Measurements from ENCODE around the gene RBM42. TPM values are rescaled to one million over a fixed set of nuclear protein-coding genes. Genes with fewer than 3 reads are reported as not detected.
A peak's percentile ranks its signal among the peaks of the same experiment; 100 is the strongest.
"Not testable (repeated sequence)": the region's sequence is repeated elsewhere in the genome, so short reads cannot be mapped to it uniquely, and the experiment has no call there.

The RBM42 gene
- 101 and 103 TPM in 2 replicates for total RNA-seq (2014; rRNA removed)
- 112 TPM for polyA plus RNA-seq (2012)

DNA sequence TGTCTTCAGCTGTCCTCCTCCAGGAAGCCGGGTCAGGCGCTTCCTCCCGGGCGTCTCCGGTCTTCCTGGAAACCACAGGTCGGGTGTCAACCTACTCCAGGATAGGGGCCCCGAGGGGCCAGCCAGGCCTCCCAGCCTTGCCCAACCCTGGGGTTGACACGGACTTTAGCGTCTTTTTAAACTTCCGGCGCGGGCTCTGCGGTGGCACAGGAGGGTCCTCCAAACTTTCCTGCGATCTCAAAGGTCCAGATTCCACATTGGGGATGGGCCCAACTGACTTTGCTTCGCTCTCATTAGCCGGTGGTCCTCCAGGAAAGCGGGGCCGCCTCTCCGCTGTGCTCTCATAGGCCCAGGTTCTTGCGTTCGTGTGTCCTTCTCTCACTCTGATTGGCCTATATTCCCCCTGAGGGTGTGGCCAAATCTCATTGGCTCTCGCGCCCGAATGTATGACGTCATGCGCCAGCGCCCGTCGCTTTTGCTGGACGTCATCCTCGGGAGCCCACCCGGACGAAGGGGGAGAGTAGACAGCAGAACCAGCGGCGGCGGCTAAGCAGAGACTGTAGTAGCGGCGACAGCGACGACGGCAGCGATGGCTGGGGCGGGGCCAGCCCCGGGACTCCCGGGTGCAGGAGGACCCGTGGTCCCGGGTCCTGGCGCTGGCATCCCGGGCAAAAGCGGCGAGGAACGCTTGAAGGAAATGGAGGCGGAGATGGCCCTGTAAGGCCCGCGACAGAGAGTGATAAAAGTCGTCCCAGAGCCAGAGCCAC lies at the start of gene RBM42:
TSS of gene RBM42 (plus strand) at position 472 of the 767 bp plus-strand sequence. CDS start at position 590, 118 bp downstream.
- peak; percentile 100 for DNase-seq (ENCODE audit: low read depth)

DNA sequence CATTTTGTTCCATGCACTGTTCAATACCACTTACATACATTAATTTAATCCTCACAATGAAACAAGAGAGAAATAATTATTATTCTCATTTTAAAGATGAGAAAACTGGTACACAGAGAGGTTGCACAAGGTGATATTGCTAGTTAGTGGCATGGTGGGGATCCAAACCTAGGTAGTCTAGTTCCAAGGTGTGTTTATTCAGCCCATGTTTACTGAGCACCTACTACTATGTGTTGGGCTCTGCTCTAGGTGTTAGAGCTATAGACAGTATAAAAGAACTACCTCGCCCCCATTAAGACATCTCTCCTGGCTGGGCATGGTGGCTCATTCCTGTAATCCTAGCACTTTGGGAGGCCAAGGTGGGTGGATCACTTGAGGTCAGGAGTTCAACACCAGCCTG lies 46.1 kb upstream of the RBM42 start:
- no peak for DNase-seq (ENCODE audit: low read depth)

DNA sequence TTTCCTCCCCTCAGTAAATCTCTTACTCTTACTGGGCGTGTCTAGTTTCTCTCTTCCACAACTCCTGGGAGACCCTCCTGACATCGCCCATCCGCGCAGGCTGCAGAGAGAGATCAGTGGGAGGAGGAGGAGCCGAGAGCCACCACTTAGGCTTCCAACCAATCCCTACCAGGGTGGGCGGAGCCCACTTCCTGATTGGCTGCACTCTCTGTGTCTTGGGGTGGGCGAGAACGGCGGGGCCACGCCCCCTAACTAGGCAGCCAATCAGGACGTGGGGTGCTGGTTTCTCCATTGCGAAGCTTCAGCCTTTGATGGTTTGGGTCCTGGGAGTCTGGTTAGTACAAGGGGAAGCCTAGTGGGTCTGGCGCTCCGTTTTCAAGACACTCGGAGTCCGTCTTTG lies 43.0 kb upstream of the RBM42 start, which contains the start of gene PMIS2:
TSS of gene PMIS2 (plus strand) at position 326 of the 400 bp plus-strand sequence. CDS start 87 bp downstream, outside the sequence.
- peak; percentile 11 for DNase-seq (ENCODE audit: low read depth)

GRCh38 chr19:35587321-35587720 lies 41.5 kb upstream of the RBM42 start:
- DNase-seq (ENCODE audit: low read depth): peak; percentile 4

DNA sequence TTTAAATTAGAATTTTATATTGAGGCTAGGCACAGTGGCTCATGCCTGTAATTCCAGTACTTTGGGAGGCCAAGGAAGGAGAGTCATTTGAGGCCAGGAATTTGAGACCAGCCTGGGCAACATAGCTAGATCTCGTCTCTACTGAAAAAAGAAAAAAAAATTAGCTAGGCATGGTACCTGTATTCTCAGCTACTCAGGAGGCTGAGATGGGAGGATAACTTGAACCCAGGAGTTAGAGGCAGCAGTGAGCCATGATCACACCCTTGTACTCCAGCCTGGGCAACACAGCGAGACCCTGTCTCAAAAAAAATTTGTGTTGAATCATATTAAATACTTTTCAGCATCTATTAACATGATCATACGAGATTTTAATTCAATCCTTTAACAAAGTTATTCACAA lies 38.0 kb upstream of the RBM42 start:
- no peak for DNase-seq (ENCODE audit: low read depth)

DNA sequence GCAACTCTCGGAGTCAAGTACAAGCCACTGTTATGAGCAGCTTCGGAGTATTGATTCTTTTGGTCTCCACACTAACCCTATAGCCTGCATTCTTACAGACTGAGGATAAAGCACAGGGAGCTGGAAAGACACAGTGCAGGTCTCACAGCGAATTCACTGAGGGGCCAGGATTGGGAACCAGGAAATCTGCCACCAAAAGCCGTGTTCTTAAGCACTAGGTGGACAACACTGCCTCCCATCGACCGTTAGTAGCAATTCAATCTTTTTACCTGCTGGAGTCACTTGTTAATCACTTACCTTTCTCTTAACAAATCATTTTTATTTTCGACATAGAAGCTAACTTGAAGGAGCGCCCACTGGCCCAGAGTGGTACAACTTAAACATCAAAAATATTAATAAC lies 36.6 kb upstream of the RBM42 start:
- peak; percentile 10 for DNase-seq (ENCODE audit: low read depth)

- not testable (repeated sequence) for DNase-seq (ENCODE audit: low read depth)
Observed at GRCh38 chr19:35595026-35595425, 33.8 kb upstream of the RBM42 start.

GRCh38 chr19:35595928-35596327 lies 32.9 kb upstream of the RBM42 start:
- no peak for DNase-seq (ENCODE audit: low read depth)

GRCh38 chr19:35596366-35596999 lies 32.4 kb upstream of the RBM42 start:
- peak; percentile 26 for DNase-seq (ENCODE audit: low read depth)

GRCh38 chr19:35601971-35602370 lies 26.9 kb upstream of the RBM42 start:
- no peak for DNase-seq (ENCODE audit: low read depth)

- not testable (repeated sequence) for DNase-seq (ENCODE audit: low read depth)
Observed at GRCh38 chr19:35604436-35604835, 24.4 kb upstream of the RBM42 start.

DNA sequence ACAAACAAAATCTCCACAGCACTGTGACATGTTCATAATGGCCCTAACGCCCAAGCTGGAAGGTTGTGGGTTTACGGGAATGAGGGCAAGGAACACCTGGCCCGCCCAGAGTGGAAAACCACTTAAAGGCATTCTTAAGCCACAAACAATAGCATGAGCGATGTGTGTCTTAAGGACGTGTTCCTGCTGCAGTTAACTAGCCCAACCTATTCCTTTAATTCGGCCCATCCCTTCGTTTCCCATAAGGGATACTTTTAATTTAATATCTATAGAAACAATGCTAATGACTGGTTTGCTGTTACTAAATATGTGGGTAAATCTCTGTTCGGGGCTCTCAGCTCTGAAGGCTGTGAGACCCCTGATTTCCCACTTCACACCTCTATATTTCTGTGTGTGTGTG lies 21.7 kb upstream of the RBM42 start:
- not testable (repeated sequence) for DNase-seq (ENCODE audit: low read depth)

DNA sequence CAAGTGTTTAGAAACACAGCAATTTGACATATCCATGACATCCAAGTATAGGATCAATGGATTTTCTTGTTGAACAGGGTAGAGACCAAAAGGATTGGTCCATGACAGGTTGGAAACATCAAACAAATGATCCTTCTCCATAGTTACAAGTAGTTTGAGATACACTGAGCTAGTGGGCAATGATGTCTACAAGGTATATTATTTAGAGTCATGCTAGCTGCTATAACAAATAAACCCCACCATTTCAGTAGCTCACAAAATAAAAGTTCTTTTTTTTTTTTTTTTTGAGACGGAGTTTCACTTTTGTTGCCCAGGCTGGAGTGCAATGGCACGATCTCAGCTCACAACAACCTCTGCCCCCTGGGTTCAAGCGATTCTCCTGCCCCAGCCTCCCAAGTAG lies 21.2 kb upstream of the RBM42 start:
- DNase-seq (ENCODE audit: low read depth): no peak

GRCh38 chr19:35608251-35608650 lies 20.6 kb upstream of the RBM42 start:
- DNase-seq (ENCODE audit: low read depth): no peak

DNA sequence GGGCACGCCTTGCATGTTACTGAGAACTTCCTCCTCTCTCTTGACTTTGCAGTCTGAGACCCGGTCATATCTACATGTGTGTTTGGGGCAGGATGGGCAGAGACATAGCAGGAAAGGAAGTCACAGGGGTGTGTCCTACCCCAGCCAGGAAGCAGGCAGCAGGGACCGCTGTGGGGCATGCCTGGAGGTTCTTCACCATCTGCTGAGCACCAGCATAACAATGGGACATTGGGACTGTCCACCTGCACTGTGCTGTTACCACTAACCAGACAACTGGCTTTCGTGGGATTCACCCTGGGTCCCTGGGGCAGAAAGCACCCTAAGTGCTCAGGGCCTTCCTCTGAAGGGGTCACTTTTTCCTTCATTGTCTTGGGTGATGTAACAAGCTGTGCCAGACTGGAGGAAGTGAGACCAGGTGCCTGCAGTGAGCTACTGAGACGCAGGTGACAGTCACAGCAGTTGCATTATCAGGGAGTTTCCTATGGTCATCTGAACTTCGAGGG lies 18.9 kb upstream of the RBM42 start:
- DNase-seq (ENCODE audit: low read depth): no peak

GRCh38 chr19:35612224-35612558 lies 16.6 kb upstream of the RBM42 start:
- no peak for DNase-seq (ENCODE audit: low read depth)

DNA sequence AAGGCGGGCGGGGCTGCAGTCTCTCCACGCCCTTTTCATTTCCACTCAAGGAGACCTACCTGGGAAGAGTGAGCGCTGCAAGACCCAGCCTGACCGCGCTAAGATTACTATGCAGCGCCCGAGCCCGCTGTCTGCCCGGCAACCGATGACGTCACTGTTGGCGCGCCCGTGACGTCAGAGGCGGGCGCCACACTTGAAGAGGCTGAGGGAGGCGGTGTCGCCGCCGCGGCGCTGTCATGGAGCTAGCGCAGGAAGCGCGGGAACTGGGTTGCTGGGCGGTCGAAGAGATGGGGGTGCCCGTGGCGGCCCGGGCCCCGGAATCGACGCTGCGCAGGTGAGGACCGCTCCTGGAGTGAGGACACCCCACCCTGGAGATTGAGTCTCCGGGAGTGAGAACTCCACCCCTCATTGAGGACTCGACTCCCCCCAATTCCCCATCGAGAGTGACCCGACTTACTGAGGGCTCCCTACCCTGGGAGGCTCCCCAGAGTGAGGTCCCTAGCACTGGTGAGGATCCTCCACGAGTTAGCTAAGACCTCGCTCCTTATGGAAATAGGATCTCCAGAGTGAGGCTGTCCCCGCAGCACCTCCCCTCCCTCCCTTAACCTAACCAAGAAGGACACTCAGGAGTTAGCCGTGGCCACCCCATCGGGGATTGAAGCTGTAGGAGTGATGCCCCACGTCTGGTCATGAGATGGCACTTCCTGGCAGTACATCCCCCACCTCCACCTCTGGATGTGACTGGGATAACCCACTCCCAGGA lies 16.1 kb upstream of the RBM42 start, which contains the start of gene HAUS5:
TSS of gene HAUS5 (plus strand) at position 177 of the 763 bp plus-strand sequence. CDS start at position 237, 60 bp downstream.
- peak; percentile 86 for DNase-seq (ENCODE audit: low read depth)

DNA sequence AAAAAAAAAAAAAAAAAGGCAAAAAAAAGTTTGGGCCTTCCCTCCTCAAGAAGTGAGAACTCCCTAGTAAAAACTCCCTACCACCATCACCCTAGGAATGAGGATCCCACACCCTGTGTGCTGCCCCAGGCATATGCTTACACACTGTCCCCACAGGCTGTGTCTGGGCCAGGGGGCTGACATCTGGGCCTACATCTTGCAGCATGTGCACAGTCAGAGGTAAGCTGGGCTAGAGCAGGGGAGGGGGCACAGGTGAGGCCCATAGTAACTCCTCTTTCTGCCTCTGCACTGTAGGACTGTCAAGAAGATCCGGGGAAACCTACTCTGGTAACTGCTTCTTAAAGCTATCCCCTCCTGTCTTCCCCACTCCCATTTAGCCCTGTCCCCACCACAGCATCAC lies 15.3 kb upstream of the RBM42 start:
- DNase-seq (ENCODE audit: low read depth): no peak

GRCh38 chr19:35615036-35615435 lies 13.8 kb upstream of the RBM42 start:
- no peak for DNase-seq (ENCODE audit: low read depth)

DNA sequence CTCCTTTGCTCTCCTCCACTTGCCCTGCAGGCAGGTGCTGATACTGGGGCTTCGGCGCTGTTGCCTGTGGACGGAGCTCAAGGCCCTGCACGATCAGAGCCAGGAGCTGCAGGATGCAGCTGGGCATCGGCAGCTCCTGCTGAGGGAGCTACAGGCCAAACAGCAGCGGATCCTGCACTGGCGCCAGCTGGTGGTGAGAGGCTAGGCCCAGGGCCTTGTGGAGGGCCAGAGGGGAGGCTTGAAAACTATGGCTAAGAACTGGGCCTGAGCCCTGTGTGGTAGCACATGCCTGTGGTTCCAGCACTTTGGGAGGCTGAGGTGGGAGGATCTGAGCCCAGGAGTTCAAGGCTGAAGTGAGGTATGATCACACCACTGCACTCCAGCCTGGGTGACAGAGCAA lies 10.0 kb upstream of the RBM42 start:
- no peak for DNase-seq (ENCODE audit: low read depth)

DNA sequence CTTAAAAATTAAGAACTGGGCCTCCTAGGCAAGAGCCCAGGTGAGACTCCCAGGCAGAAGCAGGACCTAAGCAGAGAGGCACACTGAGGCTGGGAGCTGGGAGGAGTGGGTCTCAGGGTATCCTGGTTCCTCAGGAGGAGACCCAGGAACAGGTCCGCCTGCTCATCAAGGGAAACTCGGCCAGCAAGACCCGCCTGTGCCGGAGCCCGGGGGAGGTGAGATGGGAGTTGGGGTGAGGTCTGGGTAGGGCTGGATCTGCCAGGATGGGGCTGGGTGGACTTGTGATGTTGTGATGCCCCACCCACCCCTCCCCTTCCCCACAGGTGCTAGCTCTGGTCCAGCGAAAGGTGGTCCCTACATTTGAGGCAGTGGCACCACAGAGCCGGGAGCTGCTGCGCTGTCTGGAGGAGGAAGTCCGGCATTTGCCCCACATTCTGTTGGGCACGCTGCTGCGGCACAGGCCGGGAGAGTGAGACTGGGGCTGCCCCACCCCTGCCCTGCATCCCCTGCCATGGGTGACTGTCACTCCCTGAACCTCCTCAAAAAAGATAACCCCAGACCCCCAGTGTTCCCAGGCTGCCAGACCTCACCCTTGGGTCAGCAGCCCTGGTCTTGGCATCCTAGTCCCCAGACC lies 9.4 kb upstream of the RBM42 start:
- no peak for DNase-seq (ENCODE audit: low read depth)

GRCh38 chr19:35620001-35620400 lies 8.8 kb upstream of the RBM42 start:
- no peak for DNase-seq (ENCODE audit: low read depth)

Measured in LHCN-M2 (cell line).